Measurements from ENCODE around the gene JAGN1.
"Not testable (repeated sequence)": the region's sequence is repeated elsewhere in the genome, so short reads cannot be mapped to it uniquely, and the experiment has no call there.

JAGN1 gene

GRCh38 chr3:9869955-9870354 is 20.5 kb upstream of the JAGN1 start:
- DNase-seq: no peak

GRCh38 chr3:9870978-9871377 is 19.4 kb upstream of the JAGN1 start:
- peak; percentile 43 for DNase-seq

- DNase-seq: not testable (repeated sequence)
These were observed 18.3 kb upstream of the JAGN1 start for GRCh38 chr3:9872067-9872466.

GRCh38 chr3:9875448-9875847 is 15.0 kb upstream of the JAGN1 start:
- no peak for DNase-seq

- not testable (repeated sequence) for DNase-seq
These were observed 14.2 kb upstream of the JAGN1 start for GRCh38 chr3:9876255-9876654.

GRCh38 chr3:9876991-9877390 is 13.4 kb upstream of the JAGN1 start:
- DNase-seq: no peak

- no peak for DNase-seq
These were observed 11.7 kb upstream of the JAGN1 start for GRCh38 chr3:9878700-9879099.

GRCh38 chr3:9879830-9880549 is 10.4 kb upstream of the JAGN1 start, which contains the start of gene CIDEC:
Gene CIDEC, minus strand, starts transcription at chr3:9880253. Its CDS starts 1,767 bp downstream, at chr3:9878486.
- no peak for DNase-seq

GRCh38 chr3:9881441-9881840 is 9.0 kb upstream of the JAGN1 start:
- DNase-seq: no peak

- no peak for DNase-seq
These were observed 6.5 kb upstream of the JAGN1 start for GRCh38 chr3:9883706-9884554.

GRCh38 chr3:9884555-9885165 is 5.8 kb upstream of the JAGN1 start:
- peak; percentile 60 for DNase-seq

- DNase-seq: no peak
These were observed 4.1 kb upstream of the JAGN1 start for GRCh38 chr3:9886328-9886727.

- no peak for DNase-seq
These were observed 2.9 kb upstream of the JAGN1 start for GRCh38 chr3:9887480-9887879.

- DNase-seq: no peak
These were observed 1.9 kb upstream of the JAGN1 start for GRCh38 chr3:9888540-9888939.

- DNase-seq: no peak
These were observed 1.0 kb upstream of the JAGN1 start for GRCh38 chr3:9889405-9889804.

GRCh38 chr3:9891072-9891622 is 737 bp downstream of the JAGN1 start:
- no peak for DNase-seq

GRCh38 chr3:9893739-9894138 is 3.3 kb downstream of the JAGN1 start:
- DNase-seq: no peak

GRCh38 chr3:9895715-9896114 is 5.3 kb downstream of the JAGN1 start:
- DNase-seq: not testable (repeated sequence)

GRCh38 chr3:9896755-9897407 is 6.5 kb downstream of the JAGN1 start:
- DNase-seq: not testable (repeated sequence)

- no peak for DNase-seq
These were observed 7.3 kb downstream of the JAGN1 start for GRCh38 chr3:9897408-9898372.

GRCh38 chr3:9898467-9899241 is 8.2 kb downstream of the JAGN1 start:
- no peak for DNase-seq
